GM18951 (cell line): ENCODE results near the gene APOC4.
"Not testable (repeated sequence)": the region's sequence is repeated elsewhere in the genome, so short reads cannot be mapped to it uniquely, and the experiment has no call there.

Experiments used
- POLR2A ChIP-seq: IDR thresholded peaks from 4 replicates; pipeline ENCODE4 v1.6.1; 2011; ENCODE audit warnings: mild to moderate bottlenecking; ENCODE audit not compliant: insufficient read length, insufficient read depth; ENCODE audit errors: extremely low read depth
- in situ Hi-C: fragments of 300-500 bp; cut with MboI; formaldehyde crosslinking; loops from one replicate; pipeline ENCODE4 v1.12.0; 2022; ENCODE audit warnings: low sequenced_read_pairs, mixed read lengths, inconsistent platforms; ENCODE audit not compliant: unreplicated experiment

The APOC4 gene

GRCh38 chr19:44908074-44908835 is 33.8 kb upstream of the APOC4 start:
- TF ChIP-seq POLR2A = no peak
- in situ Hi-C loops = no loop called here

GRCh38 chr19:44908836-44909261 is 33.2 kb upstream of the APOC4 start:
- in situ Hi-C loops = no loop called here
- no peak for TF ChIP-seq POLR2A

- no peak for TF ChIP-seq POLR2A
- in situ Hi-C loops = no loop called here
These were observed 32.3 kb upstream of the APOC4 start for GRCh38 chr19:44909775-44910174.

GRCh38 chr19:44911896-44912295 is 30.1 kb upstream of the APOC4 start:
- in situ Hi-C loops = not testable (repeated sequence)

GRCh38 chr19:44912854-44913253 is 29.2 kb upstream of the APOC4 start:
- in situ Hi-C loops = no loop called here
- TF ChIP-seq POLR2A = no peak

GRCh38 chr19:44913512-44914432 is 28.3 kb upstream of the APOC4 start:
- in situ Hi-C loops = not testable (repeated sequence)

- in situ Hi-C loops = not testable (repeated sequence)
These were observed 27.4 kb upstream of the APOC4 start, which contains the start of gene APOC1 for GRCh38 chr19:44914433-44915206. TSS of gene APOC1 (plus strand) at chr19:44914608. CDS start at chr19:44914892, 284 bp downstream.

GRCh38 chr19:44924243-44924725 is 17.8 kb upstream of the APOC4 start:
- in situ Hi-C loops = no loop called here
- TF ChIP-seq POLR2A = no peak

GRCh38 chr19:44925114-44925891 is 16.7 kb upstream of the APOC4 start:
- TF ChIP-seq POLR2A = no peak
- in situ Hi-C loops = no loop called here

- in situ Hi-C loops = not testable (repeated sequence)
These were observed 15.6 kb upstream of the APOC4 start for GRCh38 chr19:44926245-44927077.

- in situ Hi-C loops = no loop called here
- TF ChIP-seq POLR2A = no peak
These were observed 14.3 kb upstream of the APOC4 start for GRCh38 chr19:44927746-44928145.

- TF ChIP-seq POLR2A = no peak
- in situ Hi-C loops = no loop called here
These were observed 11.9 kb upstream of the APOC4 start for GRCh38 chr19:44930088-44930487.
